ENCODE results near the gene HTT. TPM values are rescaled to one million over a fixed set of nuclear protein-coding genes. Genes with fewer than 3 reads are reported as not detected.

Gene HTT
- total RNA-seq, 5 donors from 2014 or later (not counting 1 experiment from before 2014, with no cell fraction given): 60.3 to 97.1 (median 71.4) TPM

GRCh38 chr4:3067473-3068001 lies 6.9 kb upstream of the HTT start:
- H3K27ac Mint-ChIP-seq: no peak overlapping the region
- H3K27ac ChIP-seq (ENCODE audit: low read length): no peak overlapping the region
- ChIA-PET CTCF (no interaction called here), POLR2A (no interaction called here)
- WGBS (ENCODE audit: insufficient coverage): 75% methylated on average over 2 of the region's 6 CpGs
- ATAC-seq (replicated peaks in 1 of 4) (no peak), DNase-seq (no peak)
- H3K36me3 ChIP-seq (ENCODE audit: control insufficient read depth in 2 of 2, extremely low read depth in 1 of 2, insufficient read depth in 1 of 2, low read length in 1 of 2): no peaks in the 10 kb centered on the region
- H3K9me3 Mint-ChIP-seq: peaks cover 0 to 4% (median 0%) of the 10 kb centered on the region in 3 donors
- H3K4me3 Mint-ChIP-seq: no peak overlapping the region
- no peaks in the 10 kb centered on the region for H3K27me3 Mint-ChIP-seq
- no peak overlapping the region for H3K4me3 ChIP-seq (ENCODE audit: control insufficient read depth in 1 of 2, extremely low read depth in 1 of 2, low read length in 1 of 2)
- H3K4me1 ChIP-seq (ENCODE audit: control insufficient read depth in 1 of 2, extremely low read depth in 1 of 2, insufficient read depth in 2 of 2, low read length in 2 of 2): no peaks in the 10 kb centered on the region
- no peaks in the 10 kb centered on the region for H3K9me3 ChIP-seq
- H3K4me1 Mint-ChIP-seq: no peaks in the 10 kb centered on the region
- H3K27me3 ChIP-seq (replicated peaks in 1 of 2; ENCODE audit: control insufficient read depth in 2 of 2, extremely low read depth in 1 of 2, insufficient read depth in 2 of 2, low read length in 1 of 2): peaks cover 0 to 3% of the 10 kb centered on the region in 2 experiments
- peaks cover 5% of the 10 kb centered on the region for H3K36me3 Mint-ChIP-seq

DNA sequence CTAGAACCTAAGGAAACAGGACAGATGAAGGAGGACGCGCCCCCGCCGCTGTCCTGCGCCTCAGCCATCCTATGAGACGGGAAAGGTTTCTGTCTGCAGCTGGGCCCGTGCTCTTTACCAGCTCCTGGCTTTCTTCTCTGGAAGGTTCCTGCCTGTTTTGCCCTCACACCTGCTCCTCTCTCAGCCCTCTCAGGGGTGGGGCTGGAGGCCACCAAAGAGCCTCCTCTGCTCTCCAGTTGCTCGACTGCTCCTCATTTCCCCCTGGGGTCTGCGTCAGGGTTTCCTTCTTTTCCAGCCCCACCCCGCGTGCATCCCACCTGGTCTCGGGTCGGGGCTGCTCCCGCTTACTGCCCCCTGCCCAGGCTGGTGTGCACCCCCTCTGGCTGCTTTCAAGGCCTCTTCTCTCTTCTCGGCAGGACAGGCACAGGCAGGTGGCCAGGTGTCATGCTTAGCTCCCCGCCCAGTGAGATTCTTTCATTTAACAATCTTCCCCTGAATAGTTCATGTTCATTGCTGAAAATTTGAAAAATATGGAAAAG lies 4.8 kb upstream of the HTT start:
- Histone ChIP-seq H3K4me3 (ENCODE audit: control insufficient read depth in 1 of 2, extremely low read depth in 1 of 2, low read length in 1 of 2) (no peak overlapping the region), H3K36me3 (ENCODE audit: control insufficient read depth in 2 of 2, extremely low read depth in 1 of 2, insufficient read depth in 1 of 2, low read length in 1 of 2) (no peaks in the 10 kb centered on the region), H3K27me3 (replicated peaks in 1 of 2; ENCODE audit: control insufficient read depth in 2 of 2, extremely low read depth in 1 of 2, insufficient read depth in 2 of 2, low read length in 1 of 2) (no peaks in the 10 kb centered on the region), H3K4me1 (ENCODE audit: control insufficient read depth in 1 of 2, extremely low read depth in 1 of 2, insufficient read depth in 2 of 2, low read length in 2 of 2) (peaks cover 0 to 8% of the 10 kb centered on the region in 2 experiments), H3K9me3 (no peaks in the 10 kb centered on the region), H3K27ac (ENCODE audit: low read length) (no peak overlapping the region)
- Mint-ChIP-seq H3K36me3 (peaks cover 5% of the 10 kb centered on the region), H3K27me3 (no peaks in the 10 kb centered on the region), H3K9me3 (peaks cover 0 to 4% (median 0%) of the 10 kb centered on the region in 3 donors), H3K4me3 (no peak overlapping the region), H3K4me1 (no peaks in the 10 kb centered on the region), H3K27ac (no peak overlapping the region)
- no peak for DNase-seq
- 90% methylated on average over 13 of the region's 16 CpGs for WGBS (ENCODE audit: insufficient coverage)
- ChIA-PET POLR2A (interaction anchor here in 1 of 2 donors (0.5 kb wide), 1 partner anchor 404 kb away, joined by 3 read pairs; no protein-coding TSS in a partner anchor), CTCF (no interaction called here)
- no peak for ATAC-seq (replicated peaks in 1 of 4)

GRCh38 chr4:3070709-3071500 lies 3.6 kb upstream of the HTT start:
- Histone ChIP-seq H3K4me3 (ENCODE audit: control insufficient read depth in 1 of 2, extremely low read depth in 1 of 2, low read length in 1 of 2) (no peak overlapping the region), H3K27ac (ENCODE audit: low read length) (no peak overlapping the region), H3K9me3 (no peaks in the 10 kb centered on the region), H3K36me3 (ENCODE audit: control insufficient read depth in 2 of 2, extremely low read depth in 1 of 2, insufficient read depth in 1 of 2, low read length in 1 of 2) (no peaks in the 10 kb centered on the region), H3K4me1 (ENCODE audit: control insufficient read depth in 1 of 2, extremely low read depth in 1 of 2, insufficient read depth in 2 of 2, low read length in 2 of 2) (peaks cover 4 to 17% of the 10 kb centered on the region in 2 experiments), H3K27me3 (replicated peaks in 1 of 2; ENCODE audit: control insufficient read depth in 2 of 2, extremely low read depth in 1 of 2, insufficient read depth in 2 of 2, low read length in 1 of 2) (no peaks in the 10 kb centered on the region)
- POLR2A ChIA-PET: no interaction called here
- H3K27me3 Mint-ChIP-seq: no peaks in the 10 kb centered on the region
- peaks cover 7 to 9% (median 7%) of the 10 kb centered on the region in 3 donors for H3K4me1 Mint-ChIP-seq
- H3K36me3 Mint-ChIP-seq: no peaks in the 10 kb centered on the region
- ATAC-seq (replicated peaks in 1 of 4): no peak
- DNase-seq: no peak
- peaks cover 0 to 4% (median 0%) of the 10 kb centered on the region in 3 donors for H3K9me3 Mint-ChIP-seq
- CTCF ChIA-PET: no interaction called here
- 86% methylated on average over 1 of the region's 3 CpGs for WGBS (ENCODE audit: insufficient coverage)
- no peak overlapping the region for H3K4me3 Mint-ChIP-seq
- no peak overlapping the region for H3K27ac Mint-ChIP-seq

DNA sequence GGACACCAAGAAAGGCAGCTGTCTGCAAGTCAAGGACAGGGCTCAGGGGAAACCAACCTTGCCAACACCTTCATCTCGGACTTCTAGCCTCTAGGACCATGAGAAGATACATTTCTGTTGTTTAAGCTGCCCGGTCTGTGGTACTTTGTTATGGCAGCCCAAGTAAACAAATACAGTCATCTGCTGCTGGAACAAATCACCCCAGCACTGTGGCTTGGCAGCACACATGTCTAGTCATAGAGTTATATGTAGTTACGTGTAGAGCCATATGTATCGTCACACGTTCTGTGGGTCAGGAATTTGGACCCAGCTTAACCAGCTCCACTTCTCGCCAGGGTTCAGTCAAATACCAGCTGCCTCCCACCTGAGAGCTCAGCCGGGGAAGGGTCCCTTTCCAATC lies 2.7 kb upstream of the HTT start:
- 98% methylated on average over 7 of the region's 7 CpGs for WGBS (ENCODE audit: insufficient coverage)
- H3K4me1 Mint-ChIP-seq: peaks cover 14 to 15% (median 15%) of the 10 kb centered on the region in 3 donors

DNA sequence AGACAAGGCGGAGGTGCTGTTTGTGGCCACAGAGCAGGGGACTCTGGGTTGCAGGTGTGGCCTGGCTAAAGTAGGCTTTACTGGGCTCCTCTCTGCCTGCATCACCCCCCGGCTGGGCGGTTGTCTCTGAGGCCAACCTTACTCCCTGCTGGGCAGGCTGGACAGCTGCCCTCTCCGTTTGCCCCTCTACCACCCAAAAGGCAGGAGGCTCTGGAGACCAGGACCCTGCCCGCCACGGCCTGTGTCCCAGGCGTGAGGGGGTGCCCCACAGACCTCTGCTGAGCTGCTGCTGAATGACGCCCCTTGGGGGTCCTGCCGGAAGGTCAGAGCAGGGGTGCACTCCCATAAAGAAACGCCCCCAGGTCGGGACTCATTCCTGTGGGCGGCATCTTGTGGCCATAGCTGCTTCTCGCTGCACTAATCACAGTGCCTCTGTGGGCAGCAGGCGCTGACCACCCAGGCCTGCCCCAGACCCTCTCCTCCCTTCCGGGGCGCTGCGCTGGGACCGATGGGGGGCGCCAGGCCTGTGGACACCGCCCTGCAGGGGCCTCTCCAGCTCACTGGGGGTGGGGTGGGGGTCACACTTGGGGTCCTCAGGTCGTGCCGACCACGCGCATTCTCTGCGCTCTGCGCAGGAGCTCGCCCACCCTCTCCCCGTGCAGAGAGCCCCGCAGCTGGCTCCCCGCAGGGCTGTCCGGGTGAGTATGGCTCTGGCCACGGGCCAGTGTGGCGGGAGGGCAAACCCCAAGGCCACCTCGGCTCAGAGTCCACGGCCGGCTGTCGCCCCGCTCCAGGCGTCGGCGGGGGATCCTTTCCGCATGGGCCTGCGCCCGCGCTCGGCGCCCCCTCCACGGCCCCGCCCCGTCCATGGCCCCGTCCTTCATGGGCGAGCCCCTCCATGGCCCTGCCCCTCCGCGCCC lies 1.1 kb upstream of the HTT start:
- no peaks in the 10 kb centered on the region for H3K27me3 ChIP-seq (replicated peaks in 1 of 2; ENCODE audit: control insufficient read depth in 2 of 2, extremely low read depth in 1 of 2, insufficient read depth in 2 of 2, low read length in 1 of 2)
- peak in 7 of 35 experiments; percentile 1 to 17 (median 6) for DNase-seq
- no peak overlapping the region for H3K27ac ChIP-seq (ENCODE audit: low read length)
- peak in 3 of 4 experiments; percentile 48 to 56 (median 49) for ATAC-seq (replicated peaks in 1 of 4)
- no peaks in the 10 kb centered on the region for H3K9me3 ChIP-seq
- WGBS (ENCODE audit: insufficient coverage): 21% methylated on average over 27 of the region's 54 CpGs
- Mint-ChIP-seq H3K4me1 (peaks cover 21 to 22% (median 22%) of the 10 kb centered on the region in 3 donors), H3K27ac (no peak overlapping the region), H3K4me3 (peak overlapping the region; percentile 24 to 88 (median 34)), H3K36me3 (no peaks in the 10 kb centered on the region), H3K9me3 (no peaks in the 10 kb centered on the region), H3K27me3 (no peaks in the 10 kb centered on the region)
- peaks cover 12 to 23% of the 10 kb centered on the region in 2 experiments for H3K4me1 ChIP-seq (ENCODE audit: control insufficient read depth in 1 of 2, extremely low read depth in 1 of 2, insufficient read depth in 2 of 2, low read length in 2 of 2)
- ChIA-PET POLR2A (no interaction called here), CTCF (interaction anchor here in 1 of 2 donors (0.5 kb wide), 1 partner anchor 119 kb away, joined by 5 read pairs; no protein-coding TSS in a partner anchor)
- no peaks in the 10 kb centered on the region for H3K36me3 ChIP-seq (ENCODE audit: control insufficient read depth in 2 of 2, extremely low read depth in 1 of 2, insufficient read depth in 1 of 2, low read length in 1 of 2)
- peak overlapping the region; percentile 44 to 64 for H3K4me3 ChIP-seq (ENCODE audit: control insufficient read depth in 1 of 2, extremely low read depth in 1 of 2, low read length in 1 of 2)

More for the DNA sequence above, 2.7 kb upstream of the HTT start:
- Histone ChIP-seq H3K36me3 (ENCODE audit: control insufficient read depth in 2 of 2, extremely low read depth in 1 of 2, insufficient read depth in 1 of 2, low read length in 1 of 2) (no peaks in the 10 kb centered on the region), H3K4me1 (ENCODE audit: control insufficient read depth in 1 of 2, extremely low read depth in 1 of 2, insufficient read depth in 2 of 2, low read length in 2 of 2) (peaks cover 12 to 20% of the 10 kb centered on the region in 2 experiments), H3K4me3 (ENCODE audit: control insufficient read depth in 1 of 2, extremely low read depth in 1 of 2, low read length in 1 of 2) (no peak overlapping the region), H3K27me3 (replicated peaks in 1 of 2; ENCODE audit: control insufficient read depth in 2 of 2, extremely low read depth in 1 of 2, insufficient read depth in 2 of 2, low read length in 1 of 2) (no peaks in the 10 kb centered on the region), H3K9me3 (no peaks in the 10 kb centered on the region), H3K27ac (ENCODE audit: low read length) (no peak overlapping the region)
- Mint-ChIP-seq H3K27ac (peak overlapping the region in 1 of 2 donors; percentile 1), H3K9me3 (peaks cover 0 to under 1% (median 0%) of the 10 kb centered on the region in 3 donors), H3K27me3 (no peaks in the 10 kb centered on the region), H3K36me3 (no peaks in the 10 kb centered on the region), H3K4me3 (peak overlapping the region in 1 of 3 donors; percentile 55)
- CTCF ChIA-PET: no interaction called here
- DNase-seq (no peak), ATAC-seq (replicated peaks in 1 of 4) (no peak)
- POLR2A ChIA-PET: interaction anchor here in 1 of 2 donors (0.5 kb wide), 1 partner anchor 19 kb away, joined by 5 read pairs; no protein-coding TSS in a partner anchor
